Muscle of arm (tissue), 14 donors: ENCODE data around the gene SLC22A1. TPM values are rescaled to one million over a fixed set of nuclear protein-coding genes. Genes with fewer than 3 reads are reported as not detected.
A peak's percentile ranks its signal among the peaks of the same experiment; 100 is the strongest.
"Not testable (repeated sequence)": the region's sequence is repeated elsewhere in the genome, so short reads cannot be mapped to it uniquely, and the experiment has no call there.

Source experiments
- DNase-seq: peaks from one replicate; pipeline ENCODE4 v3.0.0-alpha.2; 2013
- long read RNA-seq, 11 donors: transcript quantifications; one replicate each; lab custom pipeline, GENCODE V29; 2026
- polyA plus RNA-seq, 12 donors: library from polyadenylated mRNA; unstranded; fragments of 120-200 nt; gene quantifications; one replicate each; pipeline ENCODE4 v1.2.1, GENCODE V29; 2013; ENCODE audit not compliant: insufficient read length in 12 of 12

SLC22A1 gene
- polyA plus RNA-seq, result 1 to 10 TPM in 2 of 12 donors, under 1 TPM in 8, not detected in 2; 0.46 to 2.1 (median 0.80) TPM
- long read RNA-seq, donor 1, result 0 reads
- long read RNA-seq, donor 2, partial matches to known transcripts, result 0 of 1 reads
- long read RNA-seq, donor 2, other reads (novel, unspliced or antisense), result 0 of 1 reads
- long read RNA-seq, donor 3, result 0 reads
- long read RNA-seq, donor 4, result 0 reads
- long read RNA-seq, donor 5, result 0 reads
- long read RNA-seq, donor 6, result 0 reads
- long read RNA-seq, donor 7, result 0 reads
- long read RNA-seq, donor 8, result 0 reads
- long read RNA-seq, donor 9, result 0 reads
- long read RNA-seq, donor 10, result 0 reads
- long read RNA-seq, donor 11, result 0 reads

- no peak for DNase-seq
Observed at GRCh38 chr6:160121558-160121957, at the start of gene SLC22A1. SLC22A1 (plus strand) TSS chr6:160121815; CDS start chr6:160121936, 121 bp downstream.

- no peak for DNase-seq
Observed at GRCh38 chr6:160073272-160073671, 48.3 kb upstream of the SLC22A1 start.

DNA sequence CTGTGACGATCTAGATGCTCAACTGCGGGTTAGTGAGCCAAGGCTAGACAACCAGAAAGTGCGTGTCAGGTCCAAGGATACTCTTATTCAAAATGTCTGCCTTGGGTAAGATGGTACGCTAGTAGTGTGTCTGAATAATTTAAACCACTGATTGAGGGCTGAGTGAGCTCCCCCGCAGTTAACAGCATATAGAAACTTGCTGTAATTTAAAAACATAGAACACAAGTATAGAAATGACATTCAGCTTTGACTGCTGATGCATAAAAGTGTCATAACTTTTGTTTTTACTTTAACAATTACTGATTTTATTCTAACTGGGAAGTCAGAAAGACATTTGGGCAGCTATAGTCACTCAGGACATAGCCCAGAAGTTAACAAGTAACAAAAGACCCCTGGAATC, 45.6 kb upstream of the SLC22A1 start:
- DNase-seq, result no peak

DNA sequence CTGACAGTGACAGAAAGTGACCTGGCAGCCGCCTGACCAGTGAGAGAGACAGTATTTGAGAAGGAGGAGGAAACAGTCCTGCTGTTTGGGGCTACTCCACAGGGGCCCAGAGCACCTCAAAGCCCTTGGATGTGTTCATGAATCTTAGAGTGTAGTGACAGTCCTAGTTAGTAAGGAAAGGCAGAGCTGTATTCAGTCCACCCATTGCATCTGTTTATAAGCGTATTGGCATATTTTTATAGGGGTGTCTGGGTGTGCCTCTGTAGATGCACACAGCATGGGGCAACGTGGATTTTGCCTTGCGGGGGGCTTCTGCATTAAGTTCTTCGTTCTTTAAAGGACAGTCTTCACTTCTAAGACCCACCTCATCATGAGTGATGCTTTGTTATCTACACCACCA, 44.6 kb upstream of the SLC22A1 start:
- DNase-seq, result no peak

- no peak for DNase-seq
Observed at GRCh38 chr6:160077526-160077925, 44.1 kb upstream of the SLC22A1 start.

DNA sequence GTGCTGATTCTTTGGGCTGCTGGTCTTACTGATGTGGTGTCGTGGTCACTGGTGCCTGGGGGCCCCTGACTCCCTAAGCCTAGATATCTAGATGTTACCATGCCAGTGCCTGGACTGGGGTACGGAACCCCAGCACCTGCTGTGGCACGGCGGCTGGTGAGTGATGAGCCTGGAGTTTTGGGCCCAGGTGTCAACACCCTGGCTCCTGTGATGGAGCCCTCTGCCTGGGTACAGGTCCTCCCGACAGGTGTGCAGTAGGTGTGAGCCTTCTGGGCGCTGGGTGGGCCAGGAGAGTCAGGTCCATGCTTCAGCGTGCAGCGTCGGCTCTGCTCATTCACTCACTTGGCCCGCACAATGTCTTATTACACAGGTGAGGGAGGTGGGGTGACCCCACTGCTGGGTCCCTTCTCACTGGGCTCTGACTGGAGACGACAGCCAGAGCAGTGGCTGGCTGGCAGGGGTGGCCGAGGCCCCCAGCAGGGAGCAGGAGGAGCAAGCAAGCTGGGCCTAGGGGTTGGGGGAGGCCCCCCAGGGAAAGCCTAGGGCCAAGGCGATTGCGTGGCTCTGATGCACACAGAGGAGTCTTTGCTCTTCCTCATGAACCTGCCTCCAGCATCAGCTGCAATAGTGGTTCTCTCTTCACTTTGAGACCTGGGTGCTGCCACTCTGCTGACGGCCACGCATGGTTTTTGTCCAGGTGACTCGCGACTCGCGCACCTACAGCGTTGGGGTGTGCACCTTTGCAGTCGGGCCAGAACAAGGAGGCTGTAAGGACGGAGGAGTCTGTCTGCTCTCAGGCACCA, 42.5 kb upstream of the SLC22A1 start:
- no peak for DNase-seq

DNA sequence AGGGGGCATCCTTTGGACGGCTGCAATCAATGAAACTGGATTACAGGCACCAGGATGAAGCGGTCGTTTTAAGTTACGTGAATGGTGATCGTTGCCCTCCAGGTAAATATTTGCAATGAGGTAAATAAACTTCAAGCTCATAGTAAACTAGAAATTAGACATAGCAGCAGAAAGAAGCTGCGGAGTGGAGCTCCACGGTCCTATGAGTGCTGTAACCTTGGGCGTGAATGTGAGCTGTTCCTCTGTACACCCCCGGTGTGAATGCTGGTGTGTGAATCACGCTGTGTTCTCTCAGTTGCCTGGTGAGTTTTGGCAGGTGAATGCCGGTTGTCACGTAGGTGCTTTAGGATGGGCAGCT, 42.0 kb upstream of the SLC22A1 start:
- no peak for DNase-seq

- DNase-seq, result no peak
Observed at GRCh38 chr6:160080097-160080496, 41.5 kb upstream of the SLC22A1 start.

DNA sequence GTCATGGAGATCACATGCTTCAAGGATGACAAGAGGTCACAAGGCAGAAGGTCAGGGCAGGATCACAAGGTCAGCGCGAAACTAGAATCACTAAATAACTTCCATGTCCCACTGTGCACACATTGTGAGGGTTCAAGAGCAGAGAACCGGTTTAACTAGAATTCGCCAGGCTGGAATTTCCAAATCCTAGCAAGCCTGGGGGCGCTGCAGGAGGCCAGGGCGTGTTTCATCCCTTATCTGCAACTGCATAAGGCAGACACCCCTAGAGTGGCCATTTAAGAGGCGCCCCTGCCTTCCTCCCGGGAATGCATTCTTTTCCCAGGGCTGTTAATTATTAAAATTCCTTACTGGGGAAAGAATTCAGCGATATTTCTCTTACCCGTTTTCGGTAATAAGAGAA, 40.2 kb upstream of the SLC22A1 start:
- no peak for DNase-seq

- DNase-seq, result no peak
Observed at GRCh38 chr6:160082627-160083026, 39.0 kb upstream of the SLC22A1 start.

GRCh38 chr6:160084198-160084776, 37.3 kb upstream of the SLC22A1 start:
- DNase-seq, result no peak

- no peak for DNase-seq
Observed at GRCh38 chr6:160085226-160085625, 36.4 kb upstream of the SLC22A1 start.

DNA sequence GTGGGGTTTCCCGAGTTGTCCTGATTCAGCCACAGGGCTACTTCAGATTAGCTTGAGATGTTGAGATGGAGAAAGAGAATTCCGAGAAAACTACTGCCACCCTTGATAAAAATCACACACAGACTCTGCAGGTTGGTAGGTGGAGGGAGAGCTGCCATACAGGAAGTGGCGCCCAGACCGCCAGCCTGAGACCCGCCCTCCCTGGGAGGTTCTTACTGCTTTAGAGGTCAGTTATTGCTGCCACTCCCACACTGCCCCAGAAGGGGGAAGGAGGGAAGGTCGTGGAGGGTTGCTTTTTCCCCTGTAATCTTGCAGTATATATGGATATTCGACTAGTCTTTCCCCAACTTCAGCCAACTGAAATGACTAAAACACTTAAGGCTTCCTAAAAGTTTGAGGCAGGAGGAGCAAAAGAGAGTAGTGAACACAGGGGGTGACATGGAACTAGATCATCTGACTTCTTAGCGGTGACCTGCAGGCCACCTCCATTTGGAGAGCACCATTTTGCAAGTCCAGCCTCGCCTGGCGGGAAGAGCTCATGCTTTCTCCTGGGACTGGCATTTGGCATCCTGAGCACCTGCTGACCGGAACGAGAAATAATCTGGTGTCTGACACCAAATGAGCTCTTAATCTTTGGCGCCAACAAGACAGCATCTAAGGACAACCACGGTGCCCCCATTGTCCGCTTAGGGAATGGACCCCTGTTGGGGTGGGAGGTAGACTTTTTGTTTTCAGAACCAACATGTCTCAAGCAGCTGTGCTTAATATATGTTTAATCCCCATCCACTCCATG, 35.7 kb upstream of the SLC22A1 start:
- no peak for DNase-seq

GRCh38 chr6:160086754-160087153, 34.9 kb upstream of the SLC22A1 start:
- DNase-seq, result no peak

DNA sequence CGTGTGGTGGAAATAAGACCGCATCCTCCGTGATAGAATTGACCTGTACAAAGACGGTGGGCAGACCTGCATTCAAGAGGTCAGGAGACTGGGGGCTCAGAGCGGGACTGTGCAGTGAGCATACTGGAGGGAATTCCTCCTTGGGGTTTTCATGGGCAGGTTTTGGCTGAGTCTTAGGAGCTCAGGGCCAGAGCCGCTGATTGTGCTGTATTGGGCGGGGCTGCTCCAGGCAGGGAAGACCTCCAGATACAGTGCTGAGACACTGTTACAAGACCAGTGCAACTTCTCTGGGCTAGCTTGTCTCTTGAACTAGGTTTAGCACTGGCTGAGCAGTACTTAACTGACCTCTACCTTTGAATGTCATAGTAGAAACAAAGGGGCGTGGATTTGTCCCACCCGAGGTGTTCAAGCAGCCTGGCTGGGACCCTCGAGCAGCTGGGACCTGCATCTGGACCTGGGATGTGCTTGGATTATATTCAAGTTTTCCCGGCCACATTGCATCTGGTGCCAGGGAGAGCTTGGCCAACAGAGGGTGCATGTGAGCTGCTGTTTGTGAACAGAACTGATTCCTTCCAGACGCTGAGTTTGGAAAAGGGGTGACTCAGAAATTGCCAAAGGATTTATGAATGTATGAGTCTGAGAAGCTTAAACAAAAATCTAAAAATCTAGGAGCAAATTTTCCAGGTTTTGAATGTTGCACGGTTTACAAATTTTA, 33.4 kb upstream of the SLC22A1 start:
- peak; percentile 86 for DNase-seq

DNA sequence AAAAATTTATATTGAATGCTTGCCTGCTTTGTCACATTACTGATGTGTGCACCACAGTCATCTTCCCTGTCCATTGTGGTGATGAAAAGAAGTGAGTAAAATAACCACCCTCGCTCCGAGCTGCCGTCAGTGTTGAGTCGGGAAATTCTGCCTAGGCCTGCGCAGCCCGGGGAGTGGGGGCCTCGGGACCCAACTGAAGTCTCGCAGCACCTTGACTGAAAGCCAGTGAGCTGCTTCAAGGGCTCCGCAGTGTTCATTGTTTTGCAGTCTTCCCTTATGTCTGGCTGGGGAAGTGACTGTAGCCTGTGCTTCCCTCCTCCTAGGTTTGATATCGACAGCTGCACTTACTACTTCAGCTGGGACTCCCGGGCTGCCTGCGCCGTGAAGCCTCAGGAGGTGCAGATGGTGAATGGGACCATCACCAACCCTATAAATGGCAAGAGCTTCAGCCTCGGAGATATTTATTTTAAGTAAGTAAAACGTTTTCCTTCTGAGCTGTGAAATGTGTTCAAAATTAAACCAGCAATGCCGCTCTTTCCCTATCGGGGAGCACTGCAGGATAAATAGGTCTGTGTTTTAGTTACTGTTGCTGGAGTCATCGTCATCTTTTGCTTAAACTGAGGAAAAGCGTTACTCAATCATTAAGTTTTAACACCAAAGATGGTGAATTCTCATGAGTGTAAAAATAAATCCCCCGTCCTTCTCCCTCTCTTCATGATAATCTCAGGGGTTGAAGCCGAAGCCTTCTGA, 32.7 kb upstream of the SLC22A1 start:
- peak; percentile 41 for DNase-seq

DNA sequence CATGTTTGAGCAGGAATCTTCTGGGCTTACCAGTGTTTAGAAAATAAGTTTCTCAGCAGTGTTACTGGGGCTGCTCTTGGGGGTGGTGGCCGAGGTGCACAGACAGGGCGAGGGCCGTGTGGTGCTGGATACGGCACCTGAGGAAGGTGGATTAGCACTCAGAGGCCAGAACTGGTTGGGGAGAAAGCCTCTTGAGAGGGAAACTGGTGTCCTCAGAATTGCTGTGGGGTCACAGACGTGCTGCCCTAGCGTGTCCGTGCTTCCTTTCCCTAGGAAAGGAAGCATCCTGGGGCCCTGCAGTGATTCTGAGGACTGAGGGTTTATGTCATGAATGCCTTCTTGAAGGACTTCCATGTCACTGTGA, 32.1 kb upstream of the SLC22A1 start:
- no peak for DNase-seq

DNA sequence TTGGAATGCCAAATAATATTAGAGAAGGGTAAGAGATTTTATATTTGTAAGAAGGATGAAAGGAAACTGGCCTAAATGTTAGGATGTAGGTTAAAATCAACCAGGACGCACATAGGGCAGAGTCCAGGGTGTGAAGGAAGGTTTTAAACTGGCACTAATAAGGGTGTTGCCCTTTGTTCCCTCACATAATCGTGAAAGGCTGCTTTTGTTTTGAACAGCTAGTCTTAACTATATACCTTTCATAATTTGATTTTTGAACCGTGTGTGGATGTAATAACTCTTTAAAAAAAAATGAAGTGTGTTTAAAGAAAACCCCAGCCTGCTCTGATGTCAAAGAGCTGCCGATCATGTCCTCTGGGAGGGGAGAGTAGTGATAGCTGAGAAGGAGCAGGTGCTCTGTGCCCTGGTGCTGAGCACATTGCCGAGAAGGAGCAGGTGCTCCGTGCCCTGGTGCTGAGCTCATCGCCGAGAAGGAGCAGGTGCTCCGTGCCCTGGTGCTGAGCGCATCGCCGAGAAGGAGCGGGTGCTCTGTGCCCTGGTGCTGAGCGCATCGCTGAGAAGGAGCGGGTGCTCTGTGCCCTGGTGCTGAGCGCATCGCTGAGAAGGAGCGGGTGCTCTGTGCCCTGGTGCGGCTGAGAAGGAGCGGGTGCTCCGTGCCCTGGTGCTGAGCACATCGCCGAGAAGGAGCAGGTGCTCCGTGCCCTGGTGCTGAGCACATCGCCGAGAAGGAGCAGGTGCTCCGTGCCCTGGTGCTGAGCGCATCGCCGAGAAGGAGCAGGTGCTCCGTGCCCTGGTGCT, 31.0 kb upstream of the SLC22A1 start:
- not testable (repeated sequence) for DNase-seq

DNA sequence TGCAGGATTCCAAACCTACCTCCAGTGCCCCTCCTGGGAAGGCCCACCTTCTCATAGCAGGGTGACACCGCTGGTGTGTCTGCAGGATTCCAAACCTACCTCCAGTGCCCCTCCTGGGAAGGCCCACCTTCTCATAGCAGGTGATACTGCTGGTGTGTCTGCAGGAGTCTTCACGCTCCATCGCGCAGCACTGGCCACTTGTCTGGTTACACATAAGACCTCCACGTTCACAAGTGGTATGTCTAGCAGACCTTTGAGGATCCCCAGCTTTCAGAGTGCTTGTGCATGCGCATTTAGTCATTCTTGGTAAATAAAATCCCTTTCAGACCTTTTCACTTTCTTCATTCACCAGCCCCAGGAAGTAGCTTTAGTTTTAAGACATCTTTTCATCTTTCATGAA, 29.4 kb upstream of the SLC22A1 start:
- not testable (repeated sequence) for DNase-seq

DNA sequence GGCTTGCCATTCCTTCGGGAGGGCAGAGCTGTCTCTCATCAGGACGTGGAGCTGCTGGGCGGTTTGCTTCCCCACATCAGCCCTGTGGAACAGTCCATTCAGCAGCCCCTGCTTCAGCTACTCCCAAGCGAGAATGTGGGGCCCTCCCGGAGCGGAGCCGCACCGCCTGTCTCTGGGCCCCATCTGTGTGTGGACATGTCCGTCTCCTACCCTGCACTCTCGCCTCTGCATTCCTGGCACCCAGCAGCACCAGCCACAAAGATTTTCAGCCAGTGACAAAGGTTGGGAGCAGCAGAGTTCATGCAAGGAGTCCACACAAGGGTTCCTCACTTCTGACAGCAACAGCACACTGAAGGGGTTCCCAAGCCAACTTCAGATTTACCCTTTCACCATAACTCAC, 29.0 kb upstream of the SLC22A1 start:
- no peak for DNase-seq
